Keratinocyte (primary cell): Measurements from ENCODE around the gene PAOX. TPM values are rescaled to one million over a fixed set of nuclear protein-coding genes. Genes with fewer than 3 reads are reported as not detected.

ENCODE experiments used
- DNase-seq: peaks from one replicate; pipeline ENCODE4 v3.0.0-alpha.2; 2011; ENCODE audit warnings: low read depth, missing footprints, low spot score
- FAIRE-seq: peaks from 2 replicates; lab custom pipeline; 2011; peaks lifted over from hg19 to GRCh38; lab: Jason Lieb, UNC
- H2AFZ ChIP-seq: 2 replicates; pipeline ENCODE4 v1.6.0; 2012; ENCODE audit warnings: low read length, control low read depth, inconsistent platforms; ENCODE audit not compliant: control insufficient read depth
- H3K27ac ChIP-seq: 2 replicates; pipeline ENCODE4 v1.5.1; 2011; ENCODE audit warnings: low read length; ENCODE audit not compliant: control insufficient read depth, insufficient read depth
- H3K27me3 ChIP-seq: 3 replicates; pipeline ENCODE4 v1.6.0; 2011; ENCODE audit warnings: low read length; ENCODE audit not compliant: control insufficient read depth, insufficient read depth; ENCODE audit errors: extremely low read depth
- H3K36me3 ChIP-seq, 2 experiments: 2 replicates in 1 of 2; 3 replicates in 1 of 2; pipeline ENCODE4 v1.5.1; 2011; ENCODE audit warnings: low read length in 2 of 2, mild to moderate bottlenecking in 1 of 2; ENCODE audit not compliant: control insufficient read depth in 2 of 2, insufficient read depth in 2 of 2; ENCODE audit errors: extremely low read depth in 1 of 2
- H3K4me1 ChIP-seq: 3 replicates; pipeline ENCODE4 v1.5.1; 2011; ENCODE audit warnings: low read length; ENCODE audit not compliant: control insufficient read depth, insufficient read depth; ENCODE audit errors: extremely low read depth
- H3K4me2 ChIP-seq: 3 replicates; pipeline ENCODE4 v1.6.0; 2011; ENCODE audit warnings: low read depth, low read length; ENCODE audit not compliant: control insufficient read depth, insufficient read depth; ENCODE audit errors: extremely low read depth
- H3K4me3 ChIP-seq, 3 experiments: fragments of 200-600 bp in 1 of 3; sonication (generic) in 1 of 3; 2 replicates in 2 of 3; 3 replicates in 1 of 3; pipeline ENCODE4 v1.5.1; 2011 to 2016; ENCODE audit warnings: low read length in 3 of 3, mild to moderate bottlenecking in 3 of 3, control low read depth in 2 of 3, inconsistent platforms in 1 of 3, low read depth in 1 of 3, mixed read lengths in 1 of 3, mixed run types in 1 of 3, moderate library complexity in 1 of 3; ENCODE audit not compliant: control insufficient read depth in 2 of 3, insufficient read depth in 2 of 3; ENCODE audit errors: extremely low read depth in 1 of 3
- H3K79me2 ChIP-seq: 2 replicates; pipeline ENCODE4 v1.6.0; 2012; ENCODE audit warnings: low read length; ENCODE audit not compliant: control insufficient read depth, insufficient read depth
- H3K9ac ChIP-seq: 3 replicates; pipeline ENCODE4 v1.6.0; 2011; ENCODE audit warnings: low read length; ENCODE audit not compliant: control insufficient read depth, insufficient read depth; ENCODE audit errors: extremely low read depth
- H3K9me1 ChIP-seq: 3 replicates; pipeline ENCODE4 v1.6.0; 2011; ENCODE audit warnings: low read length; ENCODE audit not compliant: control insufficient read depth, insufficient read depth; ENCODE audit errors: extremely low read depth
- H3K9me3 ChIP-seq: 2 replicates; pipeline ENCODE4 v1.5.1; 2012; ENCODE audit warnings: low read depth, low read length; ENCODE audit not compliant: control insufficient read depth
- H4K20me1 ChIP-seq: 3 replicates; pipeline ENCODE4 v1.6.0; 2011; ENCODE audit warnings: low read length; ENCODE audit not compliant: control insufficient read depth, insufficient read depth; ENCODE audit errors: extremely low read depth
- CTCF ChIP-seq, 3 experiments: IDR thresholded peaks in 1 of 3; conservative IDR thresholded peaks in 1 of 3; optimal IDR thresholded peaks in 1 of 3; 2 replicates in 2 of 3; 3 replicates in 1 of 3; pipeline versions ENCODE3 to v1.5.1; 2011; ENCODE audit warnings: low read length in 3 of 3, mild to moderate bottlenecking in 3 of 3, moderate library complexity in 2 of 3, control low read depth in 1 of 3, inconsistent platforms in 1 of 3; ENCODE audit not compliant: insufficient read depth in 2 of 3; ENCODE audit errors: extremely low read depth in 1 of 3
- EZH2 ChIP-seq: IDR thresholded peaks from one replicate; pipeline ENCODE4 v1.6.1; 2012; ENCODE audit warnings: inconsistent platforms, mild to moderate bottlenecking, low read length, moderate library complexity
- dilution Hi-C: fragments of 300-500 bp; cut with MboI; formaldehyde crosslinking; loops from one replicate; pipeline ENCODE4 v1.7.0; 2020; ENCODE audit warnings: low sequenced_read_pairs; ENCODE audit not compliant: extremely low pct_ligation_motif_present
- polyA plus RNA-seq, 5 experiments: library from polyadenylated mRNA; depleted of rRNA in 3 of 5; stranded (reverse) in 3 of 5; stranded (forward) in 1 of 5; unstranded in 1 of 5; fragments of >200 nt; gene quantifications; 1 replicate in 1 of 5; 2 replicates in 3 of 5; 3 replicates in 1 of 5; pipeline versions ENCODE4 v1.2.1 to v1.2.3, GENCODE V29; 2011 to 2012; ENCODE audit warnings: missing spikeins in 2 of 5, low read depth in 1 of 5, low replicate concordance in 1 of 5

PAOX gene
- polyA plus RNA-seq, 1 donor (not counting 4 experiments of a cell fraction or from before 2014, with no cell fraction given) = 2.6 TPM

- H4K20me1 ChIP-seq = no peaks in the 10 kb centered on the region
- H3K9me1 ChIP-seq = no peaks in the 10 kb centered on the region
- H3K27ac ChIP-seq = no peak overlapping the region
- H3K9me3 ChIP-seq = no peaks in the 10 kb centered on the region
- dilution Hi-C loops = no loop called here
- H3K4me2 ChIP-seq = no peak overlapping the region
- peaks cover 45% of the 10 kb centered on the region for H3K79me2 ChIP-seq
- no peak overlapping the region for H3K9ac ChIP-seq
- FAIRE-seq (no peak), DNase-seq (no peak)
- H3K4me3 ChIP-seq = no peak overlapping the region
- TF ChIP-seq CTCF (optimal IDR thresholded peaks at IDR 0.05 in 1 of 3, IDR thresholded peaks at IDR 0.05 in 1 of 3, conservative IDR thresholded peaks at IDR 0.05 in 1 of 3; ENCODE audit: extremely low read depth in 1 of 3, insufficient read depth in 2 of 3, low read length in 3 of 3) (no peak), EZH2 (no peak)
- no peaks in the 10 kb centered on the region for H3K27me3 ChIP-seq
- peaks cover 33 to 37% of the 10 kb centered on the region in 2 experiments for H3K36me3 ChIP-seq
- peaks cover 10% of the 10 kb centered on the region for H3K4me1 ChIP-seq
- H2AFZ ChIP-seq = no peak overlapping the region
Measured at GRCh38 chr10:133399123-133399601, 20.1 kb downstream of the PAOX start.

GRCh38 chr10:133400624-133401424 is 21.8 kb downstream of the PAOX start:
- TF ChIP-seq CTCF (optimal IDR thresholded peaks at IDR 0.05 in 1 of 3, IDR thresholded peaks at IDR 0.05 in 1 of 3, conservative IDR thresholded peaks at IDR 0.05 in 1 of 3; ENCODE audit: extremely low read depth in 1 of 3, insufficient read depth in 2 of 3, low read length in 3 of 3) = no peak
- TF ChIP-seq EZH2 = no peak
- Histone ChIP-seq H3K9ac (no peak overlapping the region), H4K20me1 (no peaks in the 10 kb centered on the region), H3K36me3 (peaks cover 31 to 36% of the 10 kb centered on the region in 2 experiments), H3K9me3 (no peaks in the 10 kb centered on the region), H3K9me1 (no peaks in the 10 kb centered on the region), H3K79me2 (peaks cover 38% of the 10 kb centered on the region), H3K27ac (no peak overlapping the region), H3K27me3 (no peaks in the 10 kb centered on the region), H3K4me2 (no peak overlapping the region), H3K4me1 (peaks cover under 1% of the 10 kb centered on the region), H2AFZ (no peak overlapping the region), H3K4me3 (no peak overlapping the region)
- FAIRE-seq (peak; percentile 9), DNase-seq (no peak)
- dilution Hi-C loops = no loop called here
